HG03432 (cell line): Measurements from ENCODE around the gene RNF175.

Experiments used
- ATAC-seq: cut with Tn5 transposase; IDR thresholded peaks from one replicate; pipeline ENCODE4 v1.9.1; 2021; ENCODE audit warnings: mild to moderate bottlenecking, moderate library complexity; ENCODE audit not compliant: unreplicated experiment

Gene RNF175

DNA sequence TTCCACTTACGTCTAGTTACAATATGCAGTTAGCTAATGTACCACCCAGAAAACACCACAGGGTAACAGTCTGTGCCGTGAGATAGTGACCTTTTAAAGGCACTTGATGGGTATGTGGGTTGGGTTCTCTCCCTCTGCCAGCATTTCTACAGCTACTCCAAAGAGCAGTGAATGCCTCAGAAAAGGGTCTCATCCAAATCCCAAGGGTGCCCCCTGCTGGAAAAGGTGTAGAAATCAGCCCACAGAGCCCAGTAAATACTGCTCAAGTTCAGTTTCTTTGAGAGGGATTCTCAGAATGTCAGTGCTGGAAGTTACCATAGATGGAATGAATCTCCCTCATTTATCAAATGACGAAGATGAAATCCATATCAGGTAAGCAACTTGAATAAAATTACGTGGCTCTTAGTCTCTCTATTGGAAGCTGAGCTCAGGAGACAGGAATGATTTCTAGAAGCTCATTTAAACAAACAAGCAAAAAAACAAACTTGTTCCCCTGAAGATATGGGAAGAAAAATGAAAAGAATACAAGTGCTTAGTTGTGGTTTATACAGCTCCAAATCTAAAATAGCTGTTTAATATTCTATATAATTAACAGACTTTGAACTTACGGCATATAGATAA, 9.5 kb downstream of the RNF175 start:
- peak; percentile 94 for ATAC-seq

DNA sequence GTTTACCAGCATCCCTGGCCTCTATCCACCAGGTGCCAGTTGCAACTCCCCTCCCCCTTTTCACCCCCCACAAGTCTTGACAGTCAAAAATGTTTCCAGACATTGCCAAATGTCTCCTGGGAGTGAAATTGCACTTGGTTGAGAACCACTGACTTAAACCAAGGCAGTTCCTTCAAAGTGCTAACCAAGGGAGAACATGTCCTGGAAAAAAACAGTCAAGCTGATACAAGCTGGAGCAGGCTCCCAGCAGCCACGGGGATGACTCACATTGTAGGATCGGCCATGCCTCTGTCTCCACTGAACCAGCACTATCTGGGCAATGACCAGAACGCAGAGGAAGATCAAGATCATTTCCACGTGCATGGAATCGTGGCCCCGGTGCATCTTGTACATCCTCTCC, 11.4 kb downstream of the RNF175 start:
- no peak for ATAC-seq

DNA sequence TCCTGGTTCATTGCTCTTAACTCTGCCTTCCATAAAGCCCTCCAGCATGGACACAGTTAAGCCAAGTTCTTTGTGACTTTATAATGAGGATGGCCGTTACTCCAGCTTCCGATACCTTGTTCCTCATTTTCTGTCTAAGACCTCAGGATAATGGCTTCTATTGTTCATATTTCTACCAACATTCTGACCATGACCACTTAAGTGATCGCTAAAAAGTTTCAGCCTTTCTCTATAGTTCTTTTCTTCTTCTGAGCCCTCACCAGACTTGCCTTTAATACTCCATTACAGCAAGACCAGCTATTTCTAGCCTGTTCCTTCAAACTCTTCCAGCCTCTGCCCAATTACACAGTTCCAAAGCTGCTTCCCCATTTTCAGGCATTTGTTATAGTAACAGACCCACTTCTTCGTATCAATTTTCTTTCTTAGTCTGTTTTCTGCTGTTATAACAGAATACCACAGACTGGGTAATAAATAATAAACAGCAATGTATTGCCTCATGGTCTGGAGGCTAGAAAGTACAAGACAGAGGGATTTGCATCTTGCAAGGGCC, 12.3 kb downstream of the RNF175 start:
- no peak for ATAC-seq

DNA sequence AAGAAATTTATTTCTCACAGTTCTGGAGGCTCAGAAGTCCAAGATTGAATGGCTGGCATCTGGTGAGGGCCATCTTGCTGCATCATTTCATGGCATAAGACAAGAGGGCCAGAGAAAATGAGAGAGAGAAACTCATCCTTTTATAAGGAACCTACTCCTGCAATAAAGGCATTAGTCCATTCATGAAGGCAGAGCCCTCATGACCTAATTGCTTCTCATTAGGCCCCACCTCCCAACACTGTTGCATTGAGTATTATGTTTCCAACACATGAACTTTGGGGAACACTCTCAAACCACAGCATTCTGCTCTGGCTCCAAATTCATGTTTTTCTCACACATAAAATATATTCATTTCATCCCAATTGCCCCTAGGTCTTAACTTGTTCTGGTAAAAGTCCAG, 14.2 kb downstream of the RNF175 start:
- ATAC-seq = no peak

DNA sequence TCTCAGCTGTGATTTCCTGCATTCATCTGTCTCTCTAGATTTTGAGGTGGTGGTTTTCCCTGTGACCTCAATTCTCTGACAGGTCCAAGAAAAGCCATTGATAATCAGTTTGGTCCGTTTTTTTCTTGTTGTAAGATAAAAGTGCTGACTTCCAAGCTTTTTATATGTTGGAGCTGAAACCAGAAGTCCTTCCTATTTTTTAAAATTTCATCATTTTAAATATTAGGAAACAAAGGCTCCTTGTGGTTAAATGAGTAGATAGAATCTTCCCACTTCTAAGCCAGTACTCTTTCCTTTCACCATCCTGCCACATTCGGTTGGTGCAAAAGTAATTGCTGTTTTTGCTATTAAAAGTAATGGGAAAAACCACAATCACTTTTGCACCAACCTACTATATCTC, 18.3 kb downstream of the RNF175 start:
- no peak for ATAC-seq

DNA sequence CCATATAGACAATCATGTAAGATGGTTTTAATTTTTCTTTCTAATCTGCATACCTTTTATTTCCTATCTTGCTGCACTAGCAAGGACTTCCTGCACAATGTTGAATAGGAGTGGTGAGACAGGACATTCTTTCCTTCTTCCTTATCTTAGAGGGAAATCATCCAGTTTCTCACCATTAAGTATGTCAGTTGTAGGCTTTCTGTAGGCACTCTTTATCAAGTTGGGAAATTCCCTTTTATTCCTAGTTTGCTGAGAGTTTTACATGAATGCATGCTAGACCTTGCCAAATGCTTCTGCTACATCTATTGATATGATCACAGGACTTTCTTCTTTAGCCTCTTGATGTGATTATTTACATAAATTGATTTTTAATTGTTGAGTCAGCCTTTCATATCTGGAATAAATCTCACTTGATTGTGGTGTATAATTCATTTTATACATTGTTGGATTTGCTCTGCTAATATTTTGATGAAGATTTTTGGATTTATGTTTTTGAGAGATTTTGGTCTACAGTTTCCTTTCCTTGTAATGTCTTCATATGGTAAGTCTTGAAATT, 23.8 kb downstream of the RNF175 start:
- no peak for ATAC-seq

DNA sequence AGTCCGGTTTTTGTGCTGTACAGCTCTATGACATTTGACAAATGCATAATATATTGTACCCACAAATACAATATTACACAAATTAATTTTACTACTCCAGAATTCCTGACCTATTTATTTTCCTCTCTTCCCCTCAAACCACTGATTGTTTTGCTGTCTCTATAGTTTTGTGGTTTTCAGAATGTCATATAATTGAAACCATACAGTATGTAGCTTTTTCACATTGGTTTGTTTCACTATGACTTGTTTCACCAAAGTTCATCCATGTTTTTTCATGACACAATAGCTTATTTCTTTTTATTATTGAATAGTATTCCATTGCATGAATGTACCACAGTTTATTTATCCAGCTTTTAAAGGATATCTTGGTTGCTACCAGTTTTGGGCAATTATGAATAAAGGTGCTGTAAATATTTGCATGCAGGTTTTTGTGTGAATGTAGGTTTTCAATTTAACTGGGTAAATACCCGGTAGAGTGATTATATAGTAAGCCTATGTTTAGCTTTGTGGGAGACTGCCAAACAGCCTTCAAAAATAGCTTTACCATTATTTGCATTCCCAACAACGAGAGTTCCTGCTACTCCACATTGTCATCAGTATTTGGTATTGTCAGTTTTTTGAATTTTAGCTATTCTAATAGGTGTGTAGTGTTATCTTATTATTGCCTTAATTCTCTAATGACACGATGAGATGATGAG, 25.9 kb downstream of the RNF175 start:
- ATAC-seq = peak; percentile 67

DNA sequence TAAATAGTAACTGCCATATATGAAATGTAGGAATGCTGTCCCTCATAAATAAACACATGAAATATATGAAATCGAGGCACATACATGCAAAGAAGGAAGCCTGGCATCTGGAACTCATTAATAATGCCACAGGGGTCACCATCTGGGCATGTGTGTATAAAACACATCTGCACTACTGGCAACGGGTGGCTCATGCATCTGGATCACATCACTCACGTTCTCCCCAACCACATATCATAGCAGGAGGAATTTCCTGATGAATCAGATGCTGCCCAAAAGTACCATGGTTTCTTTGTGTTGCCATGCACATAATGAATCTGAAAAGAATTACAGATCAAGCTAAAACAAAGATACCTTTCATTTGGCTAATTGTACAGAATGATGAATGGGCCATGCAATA, 28.6 kb downstream of the RNF175 start:
- no peak for ATAC-seq

DNA sequence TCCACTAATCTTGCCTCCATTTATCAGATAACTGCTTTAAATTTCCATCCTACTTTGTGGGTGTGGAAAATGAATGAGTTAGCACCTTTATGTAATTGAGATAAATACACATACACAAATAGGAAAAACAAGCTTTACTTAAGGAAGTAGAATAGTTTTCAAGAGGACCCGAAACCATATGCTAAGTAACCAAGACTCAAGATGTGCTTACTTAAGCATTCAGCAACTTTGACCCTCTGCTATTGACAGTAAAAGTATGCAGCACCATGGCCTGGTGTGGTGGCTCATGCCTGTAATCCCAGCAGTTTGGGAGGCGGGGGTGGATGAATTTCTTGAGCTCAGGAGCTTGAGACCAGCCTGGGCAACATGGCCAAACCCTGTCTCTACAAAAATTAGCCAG, 29.9 kb downstream of the RNF175 start:
- ATAC-seq = no peak

DNA sequence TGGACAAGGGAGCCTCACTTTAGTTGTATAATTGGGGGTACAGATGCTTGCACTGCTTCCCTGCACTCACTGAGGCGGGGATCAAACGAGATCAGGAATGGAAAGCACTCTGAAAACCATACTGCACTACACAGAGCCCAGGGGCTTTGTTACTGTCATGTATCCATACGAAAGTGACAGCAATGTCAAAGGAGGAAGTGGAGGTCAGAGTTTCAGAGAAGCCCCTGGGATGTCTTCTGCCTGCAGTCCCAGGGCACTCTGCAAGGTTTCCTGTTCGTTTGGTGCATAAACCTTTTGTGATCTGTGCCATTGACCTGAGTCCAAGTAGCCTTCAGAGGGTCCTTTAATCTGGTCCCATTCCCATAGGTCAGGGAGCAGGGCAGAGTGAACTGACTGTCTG, 31.2 kb downstream of the RNF175 start:
- ATAC-seq = peak; percentile 67

DNA sequence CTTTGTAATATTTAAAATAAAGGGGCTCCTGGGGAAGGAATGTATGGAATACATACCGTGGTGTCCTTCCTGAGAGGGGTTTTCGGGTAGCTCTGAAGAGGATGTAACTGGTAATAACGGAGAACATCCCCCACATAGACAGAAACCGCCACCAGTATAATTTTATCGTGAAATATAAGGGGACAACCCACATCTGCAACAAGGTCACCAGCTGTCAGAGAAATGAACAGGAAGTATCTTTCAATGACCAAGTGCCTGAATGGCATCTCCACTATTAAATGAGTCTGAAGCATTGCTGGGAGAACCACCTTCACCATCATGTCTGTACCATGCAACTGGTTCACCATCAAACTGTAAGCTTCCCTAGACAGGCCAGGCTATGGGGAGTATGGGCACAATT, 31.7 kb downstream of the RNF175 start:
- ATAC-seq = peak; percentile 33

DNA sequence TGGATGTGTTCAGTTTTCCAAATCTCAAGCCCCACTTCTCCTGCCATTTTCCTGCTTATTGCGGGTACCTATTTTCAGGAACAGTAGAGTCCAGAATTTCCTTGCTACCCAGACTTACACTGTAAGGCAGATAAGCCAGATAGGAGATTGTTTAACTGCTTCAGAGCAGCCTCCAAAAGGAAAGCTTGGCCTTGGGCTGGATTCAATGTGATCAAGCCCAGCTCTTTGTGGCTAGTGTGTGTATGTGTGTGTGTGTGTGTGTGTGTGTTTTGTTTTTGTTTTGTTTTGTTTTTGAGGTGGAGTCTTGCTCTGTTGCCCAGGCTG, 34.0 kb downstream of the RNF175 start:
- ATAC-seq = no peak

DNA sequence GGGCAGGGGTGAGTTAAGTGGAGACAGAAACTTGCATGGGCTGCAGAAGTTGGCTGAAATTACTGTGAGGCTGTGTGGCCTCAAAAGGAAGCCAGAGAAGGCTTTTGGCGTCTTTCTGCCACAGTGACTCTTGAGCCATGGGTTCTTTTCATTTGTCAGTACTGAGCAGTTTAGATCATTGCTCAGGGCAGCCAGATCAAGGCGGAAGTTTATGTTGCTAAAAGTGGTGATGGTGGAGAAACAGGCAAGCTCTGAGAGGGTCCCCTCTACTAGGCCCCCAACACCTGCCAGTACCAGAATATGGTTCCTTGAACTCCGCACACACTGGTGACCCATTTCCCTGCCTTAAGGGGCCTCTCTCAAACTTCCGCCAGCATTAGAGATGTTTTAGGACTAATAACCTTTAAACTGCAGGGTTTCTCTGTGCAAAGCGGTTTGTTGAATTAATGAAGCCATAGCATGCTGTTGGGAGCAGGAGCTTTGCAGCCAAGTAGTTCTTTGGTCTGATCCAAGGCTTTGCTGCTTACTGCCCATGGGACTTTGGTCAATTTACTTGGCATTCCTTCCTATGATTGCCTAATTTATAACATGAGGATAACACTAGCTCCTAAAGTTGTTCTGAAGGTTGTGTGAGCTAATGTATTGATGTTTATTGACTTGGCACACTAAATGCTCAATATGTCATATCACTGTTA, 34.5 kb downstream of the RNF175 start:
- ATAC-seq = no peak

DNA sequence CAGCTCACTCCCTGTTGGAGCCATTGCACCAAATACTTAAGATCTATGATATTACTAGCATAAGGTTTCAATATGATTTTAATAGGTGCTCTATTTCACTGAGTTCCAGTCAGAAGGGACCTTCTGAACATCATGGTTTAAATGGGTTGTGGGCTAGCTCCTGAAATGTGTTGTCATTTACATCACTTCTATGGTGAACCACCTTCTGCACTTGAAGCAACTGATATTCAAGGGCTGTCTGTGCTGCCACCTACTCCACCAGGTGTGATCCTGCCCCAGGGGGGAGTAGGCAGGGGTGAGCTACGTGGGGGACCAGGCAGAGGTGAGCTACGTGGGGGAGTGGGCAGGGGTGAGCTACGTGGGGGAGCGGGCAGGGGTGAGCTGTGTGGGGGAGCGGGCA, 35.2 kb downstream of the RNF175 start:
- no peak for ATAC-seq

DNA sequence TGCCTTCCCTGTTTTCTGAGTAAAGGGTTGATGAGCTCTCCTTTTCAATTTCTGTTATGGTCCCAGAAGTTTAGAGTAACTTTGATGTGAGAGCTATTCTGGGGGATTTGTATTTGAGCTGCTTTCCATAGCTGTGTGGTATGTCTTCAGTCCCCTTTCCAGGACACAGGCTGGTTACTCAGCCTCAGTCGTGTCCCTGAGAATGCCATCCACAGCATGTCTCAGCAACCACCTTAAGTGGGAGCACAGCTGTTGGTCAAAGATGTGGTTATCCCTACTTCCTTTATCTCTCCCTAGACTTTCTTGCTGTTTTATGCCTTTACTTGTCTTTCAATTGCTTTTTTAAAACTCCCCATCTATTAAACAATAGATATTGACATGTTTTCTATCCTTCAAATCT, 37.8 kb downstream of the RNF175 start:
- no peak for ATAC-seq

DNA sequence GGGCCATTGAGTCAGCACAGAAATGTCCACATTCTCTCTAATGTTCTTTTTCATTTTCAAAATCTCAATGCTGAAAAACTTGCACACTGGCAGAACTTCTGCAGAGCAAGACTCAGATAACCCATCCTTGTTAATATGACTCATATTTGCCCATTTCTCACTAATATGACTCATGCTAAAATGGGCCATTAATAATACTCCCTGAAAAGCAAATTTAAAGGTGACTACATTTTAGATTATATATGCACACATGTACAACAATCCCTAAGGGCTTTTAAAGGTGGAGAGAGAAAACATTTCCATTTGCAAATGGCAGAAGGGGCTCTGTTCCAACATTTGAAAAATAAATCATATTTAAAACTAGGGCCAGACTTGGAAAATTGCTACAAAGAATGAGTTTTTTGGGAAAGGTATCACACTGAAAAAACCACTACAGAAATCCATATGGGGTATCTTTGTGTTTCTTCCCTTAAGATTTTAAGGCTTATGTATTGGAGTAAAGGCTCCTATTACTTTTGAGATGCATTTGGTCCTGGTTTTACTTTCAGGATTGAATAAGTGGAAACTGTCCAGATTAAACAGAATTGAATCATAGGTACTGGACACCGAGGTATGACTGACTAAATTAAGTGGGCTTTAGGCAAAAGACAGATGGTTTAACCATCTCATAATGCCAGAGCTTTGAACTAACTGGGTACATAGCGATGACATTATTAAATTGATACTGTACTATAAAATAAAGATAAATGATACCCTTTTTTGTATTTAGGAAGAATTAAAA, 45.8 kb downstream of the RNF175 start:
- no peak for ATAC-seq

DNA sequence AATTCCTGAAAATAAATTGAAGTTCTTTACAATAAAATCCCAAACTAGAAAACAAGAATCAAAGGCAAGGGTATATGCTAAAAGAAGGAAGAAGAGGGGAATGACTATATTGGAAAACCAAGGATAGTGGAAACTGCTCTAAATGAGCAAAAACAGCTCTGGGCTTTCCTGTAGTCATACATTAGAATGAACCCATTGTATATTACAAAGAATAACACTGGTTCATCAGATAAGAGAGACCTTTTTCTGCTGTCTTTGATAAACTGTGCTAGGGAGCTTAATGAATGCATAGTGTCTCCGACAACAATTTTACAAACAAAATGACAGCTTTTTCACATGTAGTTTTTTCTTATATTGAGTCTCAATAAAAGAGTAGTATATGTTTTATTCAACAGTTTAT, 49.1 kb downstream of the RNF175 start:
- ATAC-seq = no peak

DNA sequence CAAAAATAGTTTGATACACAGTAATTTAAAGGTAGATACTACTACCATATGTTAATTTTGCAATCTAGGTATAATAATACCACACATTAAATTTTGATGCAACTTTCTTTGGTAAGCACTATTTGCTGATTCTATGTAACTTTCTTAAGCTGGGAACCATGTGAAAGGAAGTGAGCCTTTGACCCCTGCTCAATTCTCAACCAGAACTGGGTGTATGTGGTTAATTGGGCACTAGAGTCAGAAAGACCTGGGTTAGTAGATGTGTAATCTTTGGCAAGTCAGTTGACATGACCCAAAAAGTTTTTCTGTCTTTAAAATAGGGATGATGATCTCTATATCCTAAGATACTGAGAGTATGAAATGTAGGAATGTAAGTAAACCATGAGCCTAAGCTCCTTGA, 53.3 kb downstream of the RNF175 start:
- peak; percentile 41 for ATAC-seq

DNA sequence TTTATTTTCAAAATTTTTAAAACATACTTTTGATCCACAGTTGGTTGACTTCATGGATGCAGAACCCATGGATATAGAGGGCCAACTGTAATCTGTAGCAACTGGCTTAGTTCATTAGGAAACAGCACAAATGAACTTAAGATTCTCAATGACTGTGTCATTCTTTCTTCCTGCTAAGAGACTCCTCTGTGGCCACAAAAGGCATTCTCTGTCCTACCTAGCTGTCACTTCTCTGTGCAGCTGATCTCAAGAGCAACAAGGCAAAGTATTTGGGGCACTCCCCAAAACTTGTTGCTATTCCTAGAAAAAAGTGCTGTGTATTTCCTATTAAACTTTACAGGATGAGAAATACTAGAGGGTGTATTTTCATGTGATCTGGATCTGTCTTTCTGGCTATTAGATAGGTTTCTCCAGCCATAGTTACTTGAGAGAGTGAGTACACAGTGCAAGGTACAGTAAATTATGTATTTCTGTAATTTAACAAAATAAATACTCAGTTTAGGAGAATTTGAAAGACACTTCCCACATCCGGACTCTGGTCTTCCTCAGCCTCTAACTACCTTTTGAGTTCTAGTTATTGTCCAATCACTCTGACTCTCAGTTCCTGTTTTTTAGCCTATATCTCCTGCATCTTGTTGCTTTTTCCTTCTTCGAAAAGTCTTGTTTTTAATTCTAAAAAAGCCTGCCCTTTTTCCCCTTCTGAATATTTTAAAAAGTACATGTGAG, 53.9 kb downstream of the RNF175 start:
- ATAC-seq = peak; percentile 89

DNA sequence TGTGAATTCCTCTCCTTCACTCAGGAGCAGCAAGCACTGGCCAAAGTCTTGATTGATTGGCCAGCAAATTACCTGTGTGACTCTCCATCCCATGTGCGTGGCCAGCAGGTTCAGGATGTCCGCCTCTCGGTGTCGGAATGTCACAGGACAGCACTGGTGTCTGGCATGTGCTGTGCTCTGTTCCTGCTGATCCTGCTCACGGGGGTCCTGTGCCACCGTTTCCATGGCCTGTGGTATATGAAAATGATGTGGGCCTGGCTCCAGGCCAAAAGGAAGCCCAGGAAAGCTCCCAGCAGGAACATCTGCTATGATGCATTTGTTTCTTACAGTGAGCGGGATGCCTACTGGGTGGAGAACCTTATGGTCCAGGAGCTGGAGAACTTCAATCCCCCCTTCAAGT, 55.3 kb downstream of the RNF175 start:
- no peak for ATAC-seq
